ENCODE measurements around the gene CLPTM1L. TPM values are rescaled to one million over a fixed set of nuclear protein-coding genes. Genes with fewer than 3 reads are reported as not detected.

CLPTM1L gene
- total RNA-seq, 3 donors from 2014 or later, result 94.0 to 121 (median 107) TPM

DNA sequence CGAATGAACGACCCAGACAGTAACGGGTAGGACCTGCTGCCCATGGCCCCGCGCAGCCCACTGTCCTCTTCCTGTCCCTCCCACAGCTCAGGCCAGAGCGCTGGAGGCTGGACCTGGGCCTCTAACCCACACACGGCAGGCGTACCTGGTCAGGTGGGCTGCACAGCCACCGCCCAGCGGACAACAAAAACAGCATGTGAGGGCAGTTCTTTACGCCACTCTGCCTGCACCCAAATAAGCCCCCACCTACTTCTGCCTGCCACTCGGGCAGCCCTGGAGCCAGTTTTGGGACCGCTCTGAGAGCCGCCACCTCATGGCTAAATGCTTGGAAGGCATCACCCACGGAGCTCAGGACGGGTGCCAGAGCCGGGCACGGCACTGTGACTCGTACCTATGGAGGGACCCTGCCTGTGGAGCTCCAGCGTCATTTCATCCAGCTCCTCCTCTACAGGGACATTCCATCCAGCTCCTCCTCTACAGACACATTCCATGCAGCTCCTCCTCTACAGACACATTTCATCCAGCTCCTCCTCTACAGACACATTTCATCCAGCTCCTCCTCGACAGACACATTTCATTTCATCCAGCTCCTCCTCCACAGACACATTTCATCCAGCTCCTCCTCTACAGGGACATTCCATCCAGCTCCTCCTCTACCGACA, 18.9 kb downstream of the CLPTM1L start:
- no peaks in the 10 kb centered on the region for H3K9me3 ChIP-seq
- H3K4me1 ChIP-seq, result peaks cover 4% of the 10 kb centered on the region in 2 donors
- intact Hi-C loops (cut with DNase I; ENCODE audit: low total_unique reads), result no loop called here
- no peaks in the 10 kb centered on the region for H3K36me3 ChIP-seq
- TF ChIP-seq, protein P1, sequence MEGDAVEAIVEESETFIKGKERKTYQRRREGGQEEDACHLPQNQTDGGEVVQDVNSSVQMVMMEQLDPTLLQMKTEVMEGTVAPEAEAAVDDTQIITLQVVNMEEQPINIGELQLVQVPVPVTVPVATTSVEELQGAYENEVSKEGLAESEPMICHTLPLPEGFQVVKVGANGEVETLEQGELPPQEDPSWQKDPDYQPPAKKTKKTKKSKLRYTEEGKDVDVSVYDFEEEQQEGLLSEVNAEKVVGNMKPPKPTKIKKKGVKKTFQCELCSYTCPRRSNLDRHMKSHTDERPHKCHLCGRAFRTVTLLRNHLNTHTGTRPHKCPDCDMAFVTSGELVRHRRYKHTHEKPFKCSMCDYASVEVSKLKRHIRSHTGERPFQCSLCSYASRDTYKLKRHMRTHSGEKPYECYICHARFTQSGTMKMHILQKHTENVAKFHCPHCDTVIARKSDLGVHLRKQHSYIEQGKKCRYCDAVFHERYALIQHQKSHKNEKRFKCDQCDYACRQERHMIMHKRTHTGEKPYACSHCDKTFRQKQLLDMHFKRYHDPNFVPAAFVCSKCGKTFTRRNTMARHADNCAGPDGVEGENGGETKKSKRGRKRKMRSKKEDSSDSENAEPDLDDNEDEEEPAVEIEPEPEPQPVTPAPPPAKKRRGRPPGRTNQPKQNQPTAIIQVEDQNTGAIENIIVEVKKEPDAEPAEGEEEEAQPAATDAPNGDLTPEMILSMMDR (IDR thresholded peaks at IDR 0.05), result no peak
- TF ChIP-seq POLR2A (IDR thresholded peaks at IDR 0.05), result no peak
- TF ChIP-seq POLR2AphosphoS5 (IDR thresholded peaks at IDR 0.05), result no peak
- no peaks in the 10 kb centered on the region for H3K27me3 ChIP-seq
- DNase-seq (ENCODE audit: low spot score in 2 of 2), result peak in 1 of 2 donors; percentile 31
- peak overlapping the region; percentile 34 to 65 for H3K27ac ChIP-seq
- no peak overlapping the region for H3K4me3 ChIP-seq

DNA sequence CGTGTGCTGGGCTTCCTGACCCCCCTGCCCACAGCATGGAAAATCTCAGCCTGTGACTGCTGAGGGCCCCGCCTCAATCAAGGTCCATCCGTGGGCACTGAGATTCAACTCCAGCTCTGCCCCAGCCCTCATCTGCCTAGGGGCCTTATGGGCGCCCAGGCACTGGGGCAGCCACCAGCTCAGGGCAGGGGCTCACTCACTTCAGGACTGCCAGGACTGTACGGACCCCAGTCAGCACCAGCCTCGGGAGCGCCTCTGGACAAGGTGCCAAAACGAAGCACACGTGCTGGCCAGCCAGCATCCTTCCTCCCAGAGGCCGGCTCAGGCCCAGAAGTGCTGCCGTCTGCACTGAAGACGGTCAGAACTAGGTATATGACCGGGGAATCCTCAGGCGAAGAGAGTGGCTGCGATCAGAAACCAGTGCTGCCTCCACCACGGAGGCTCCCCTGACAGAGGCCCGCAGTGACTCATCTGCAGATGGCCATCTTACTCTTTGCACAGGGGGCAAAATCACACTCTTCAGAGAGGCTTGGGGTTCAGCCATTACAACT, 19.6 kb downstream of the CLPTM1L start:
- TF ChIP-seq, protein P1 (IDR thresholded peaks at IDR 0.05), result no peak
- no peak for TF ChIP-seq POLR2A (IDR thresholded peaks at IDR 0.05)
- TF ChIP-seq POLR2AphosphoS5 (IDR thresholded peaks at IDR 0.05), result no peak

DNA sequence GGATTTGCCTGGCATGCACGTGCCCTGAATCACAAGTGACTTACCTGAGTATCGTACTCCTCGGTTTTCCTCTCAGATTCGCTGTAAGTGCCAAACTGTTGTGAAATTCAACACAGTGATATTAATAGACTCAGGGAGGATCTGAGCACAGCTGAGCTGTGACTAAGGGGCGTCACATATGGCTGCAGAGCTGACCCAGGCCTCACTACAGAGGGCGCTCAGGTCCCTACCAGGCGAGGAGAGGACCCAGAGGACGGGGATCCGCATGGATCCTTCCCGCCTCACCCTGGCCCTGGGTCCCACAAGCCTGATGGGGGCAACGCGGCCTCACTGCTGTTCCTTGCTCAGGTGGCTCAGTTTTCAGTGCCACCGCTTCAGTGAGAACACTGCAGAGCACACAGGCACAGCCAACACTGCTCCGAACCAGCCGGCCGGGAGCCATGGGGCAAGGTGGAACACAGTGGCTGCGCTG, 20.1 kb downstream of the CLPTM1L start:
- intact Hi-C loops (cut with DNase I; ENCODE audit: low total_unique reads), result no loop called here
- DNase-seq (ENCODE audit: low spot score in 2 of 2), result peak in 1 of 2 donors; percentile 46
- TF ChIP-seq, protein P1 (IDR thresholded peaks at IDR 0.05), result no peak
- TF ChIP-seq POLR2A (IDR thresholded peaks at IDR 0.05) (no peak), POLR2AphosphoS5 (IDR thresholded peaks at IDR 0.05) (no peak)

More for the DNA sequence above, 19.6 kb downstream of the CLPTM1L start:
- Histone ChIP-seq H3K27ac (no peak overlapping the region), H3K27me3 (no peaks in the 10 kb centered on the region), H3K9me3 (no peaks in the 10 kb centered on the region), H3K36me3 (peaks cover 6% of the 10 kb centered on the region), H3K4me3 (no peak overlapping the region), H3K4me1 (peaks cover 0 to 4% of the 10 kb centered on the region in 2 donors)
- intact Hi-C loops (cut with DNase I; ENCODE audit: low total_unique reads), result no loop called here
- peak in 1 of 2 donors; percentile 37 for DNase-seq (ENCODE audit: low spot score in 2 of 2)

DNA sequence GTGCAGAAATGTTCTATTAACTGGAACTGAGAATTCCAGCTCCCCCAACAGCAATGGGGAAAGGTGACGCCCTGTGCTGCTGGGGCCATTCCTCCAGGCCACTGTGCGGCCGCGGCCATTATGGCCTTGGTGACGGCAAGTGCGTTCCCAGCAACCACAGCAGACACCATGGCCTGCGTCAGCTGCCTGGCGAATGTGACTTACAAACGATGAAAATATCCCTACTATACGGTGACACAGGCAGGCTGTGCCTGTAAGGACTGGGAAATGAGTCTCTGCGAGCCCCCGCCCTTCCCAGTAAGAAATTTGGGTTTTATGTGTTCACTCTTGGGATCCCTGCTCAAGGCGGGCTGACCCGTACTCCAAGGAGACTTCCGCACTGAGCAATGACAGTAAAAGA, 20.6 kb downstream of the CLPTM1L start:
- TF ChIP-seq POLR2AphosphoS5 (IDR thresholded peaks at IDR 0.05) (no peak), POLR2A (IDR thresholded peaks at IDR 0.05) (no peak)
- TF ChIP-seq, protein P1 (IDR thresholded peaks at IDR 0.05), result no peak
- H3K36me3 ChIP-seq, result peaks cover 8% of the 10 kb centered on the region
- intact Hi-C loops (cut with DNase I; ENCODE audit: low total_unique reads), result no loop called here
- no peaks in the 10 kb centered on the region for H3K27me3 ChIP-seq
- no peaks in the 10 kb centered on the region for H3K9me3 ChIP-seq
- H3K4me3 ChIP-seq, result no peak overlapping the region
- peak in 1 of 2 donors; percentile 27 for DNase-seq (ENCODE audit: low spot score in 2 of 2)
- H3K27ac ChIP-seq, result no peak overlapping the region
- H3K4me1 ChIP-seq, result peaks cover 0 to 4% of the 10 kb centered on the region in 2 donors

More for the DNA sequence above, 20.1 kb downstream of the CLPTM1L start:
- no peak overlapping the region for H3K4me3 ChIP-seq
- H3K36me3 ChIP-seq, result peaks cover 8% of the 10 kb centered on the region
- H3K9me3 ChIP-seq, result no peaks in the 10 kb centered on the region
- no peaks in the 10 kb centered on the region for H3K27me3 ChIP-seq
- H3K27ac ChIP-seq, result no peak overlapping the region
- peaks cover 0 to 4% of the 10 kb centered on the region in 2 donors for H3K4me1 ChIP-seq

DNA sequence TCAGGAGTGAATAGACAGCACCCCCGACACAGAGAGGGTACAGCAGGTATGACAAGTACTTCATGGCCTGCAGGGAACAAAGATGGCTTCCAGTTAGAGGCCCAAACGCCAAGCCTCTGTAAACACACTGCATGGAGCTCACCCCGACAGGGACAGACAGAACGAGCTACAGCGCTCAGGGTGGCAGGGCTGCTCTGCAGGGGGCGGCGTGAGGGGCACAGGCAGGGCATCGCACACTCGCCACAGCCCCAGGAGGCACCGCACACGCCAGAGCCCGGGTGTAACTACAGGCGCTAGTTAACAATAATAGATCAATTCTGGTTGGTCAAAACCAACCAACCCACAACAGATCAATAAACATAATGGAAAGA, 21.1 kb downstream of the CLPTM1L start:
- TF ChIP-seq POLR2AphosphoS5 (IDR thresholded peaks at IDR 0.05) (no peak), POLR2A (IDR thresholded peaks at IDR 0.05) (no peak)
- TF ChIP-seq, protein P1 (IDR thresholded peaks at IDR 0.05), result no peak
- Histone ChIP-seq H3K27me3 (no peaks in the 10 kb centered on the region), H3K9me3 (no peaks in the 10 kb centered on the region), H3K36me3 (peaks cover 8% of the 10 kb centered on the region), H3K4me1 (peaks cover 0 to under 1% of the 10 kb centered on the region in 2 donors), H3K27ac (no peak overlapping the region), H3K4me3 (no peak overlapping the region)
- intact Hi-C loops (cut with DNase I; ENCODE audit: low total_unique reads), result no loop called here
- no peak for DNase-seq (ENCODE audit: low spot score in 2 of 2)

All from breast epithelium (tissue), 4 donors.